Stimulated activated naive CD4-positive, alpha-beta T cell treated with Interleukin-2 at 50 U/mL for 16 hours (primary cell): ENCODE data around the gene IGDCC3.

Experiments
- DNase-seq: peaks from one replicate; lab custom pipeline; 2025; lab: John Stamatoyannopoulos, UW

The IGDCC3 gene

GRCh38 chr15:65343374-65343981 is 34.3 kb downstream of the IGDCC3 start:
- DNase-seq = no peak

GRCh38 chr15:65342493-65342892 is 35.3 kb downstream of the IGDCC3 start:
- no peak for DNase-seq

GRCh38 chr15:65339920-65340319 is 37.9 kb downstream of the IGDCC3 start:
- DNase-seq = no peak

- no peak for DNase-seq
Measured at GRCh38 chr15:65339416-65339815, 38.4 kb downstream of the IGDCC3 start.

GRCh38 chr15:65338823-65339222 is 39.0 kb downstream of the IGDCC3 start:
- no peak for DNase-seq

GRCh38 chr15:65338366-65338765 is 39.4 kb downstream of the IGDCC3 start:
- no peak for DNase-seq

GRCh38 chr15:65337436-65338070 is 40.2 kb downstream of the IGDCC3 start:
- DNase-seq = no peak

- DNase-seq = no peak
Measured at GRCh38 chr15:65336493-65337435, 41.0 kb downstream of the IGDCC3 start.

GRCh38 chr15:65335278-65336055 is 42.3 kb downstream of the IGDCC3 start:
- DNase-seq = no peak

GRCh38 chr15:65334586-65335231 is 43.1 kb downstream of the IGDCC3 start:
- DNase-seq = no peak

GRCh38 chr15:65333856-65334255 is 43.9 kb downstream of the IGDCC3 start:
- DNase-seq = no peak

- DNase-seq = no peak
Measured at GRCh38 chr15:65333148-65333820, 44.5 kb downstream of the IGDCC3 start.

GRCh38 chr15:65332391-65333147 is 45.2 kb downstream of the IGDCC3 start:
- DNase-seq = no peak

GRCh38 chr15:65331811-65332210 is 46.0 kb downstream of the IGDCC3 start:
- DNase-seq = no peak

GRCh38 chr15:65330934-65331645 is 46.7 kb downstream of the IGDCC3 start:
- no peak for DNase-seq

- DNase-seq = no peak
Measured at GRCh38 chr15:65329984-65330735, 47.6 kb downstream of the IGDCC3 start.

- DNase-seq = no peak
Measured at GRCh38 chr15:65329288-65329983, 48.4 kb downstream of the IGDCC3 start.
